HG02678 (cell line): ENCODE results near the gene ZEB1.
"Not testable (repeated sequence)": the region's sequence is repeated elsewhere in the genome, so short reads cannot be mapped to it uniquely, and the experiment has no call there.

Experiments used
- ATAC-seq: cut with Tn5 transposase; IDR thresholded peaks from one replicate; pipeline ENCODE4 v1.9.1; 2021; ENCODE audit warnings: mild to moderate bottlenecking, moderate library complexity; ENCODE audit not compliant: unreplicated experiment

The ZEB1 gene

GRCh38 chr10:31362023-31362641 is 43.1 kb downstream of the ZEB1 start:
- ATAC-seq = no peak

- ATAC-seq = not testable (repeated sequence)
Observed at GRCh38 chr10:31363696-31364095, 44.7 kb downstream of the ZEB1 start.

GRCh38 chr10:31364238-31364637 is 45.2 kb downstream of the ZEB1 start:
- not testable (repeated sequence) for ATAC-seq

GRCh38 chr10:31366703-31367102 is 47.7 kb downstream of the ZEB1 start:
- ATAC-seq = no peak

GRCh38 chr10:31368724-31369123 is 49.7 kb downstream of the ZEB1 start:
- ATAC-seq = no peak

- no peak for ATAC-seq
Observed at GRCh38 chr10:31372439-31372838, 53.4 kb downstream of the ZEB1 start.

GRCh38 chr10:31374146-31374696 is 55.2 kb downstream of the ZEB1 start:
- no peak for ATAC-seq

GRCh38 chr10:31381171-31381570 is 62.2 kb downstream of the ZEB1 start:
- ATAC-seq = no peak

GRCh38 chr10:31381766-31382316 is 62.8 kb downstream of the ZEB1 start:
- ATAC-seq = no peak

GRCh38 chr10:31383810-31384588 is 65.0 kb downstream of the ZEB1 start:
- ATAC-seq = peak; percentile 97

- ATAC-seq = peak; percentile 30
Observed at GRCh38 chr10:31384589-31384949, 65.6 kb downstream of the ZEB1 start.

- no peak for ATAC-seq
Observed at GRCh38 chr10:31390804-31391203, 71.8 kb downstream of the ZEB1 start.

- ATAC-seq = peak; percentile 65
Observed at GRCh38 chr10:31393844-31394243, 74.8 kb downstream of the ZEB1 start.

GRCh38 chr10:31395695-31396094 is 76.7 kb downstream of the ZEB1 start:
- no peak for ATAC-seq

- ATAC-seq = no peak
Observed at GRCh38 chr10:31396376-31396775, 77.4 kb downstream of the ZEB1 start.

- ATAC-seq = no peak
Observed at GRCh38 chr10:31397852-31398251, 78.8 kb downstream of the ZEB1 start.

GRCh38 chr10:31399171-31399570 is 80.2 kb downstream of the ZEB1 start:
- ATAC-seq = no peak

GRCh38 chr10:31399631-31400030 is 80.6 kb downstream of the ZEB1 start:
- no peak for ATAC-seq

GRCh38 chr10:31401287-31401686 is 82.3 kb downstream of the ZEB1 start:
- ATAC-seq = no peak

GRCh38 chr10:31404640-31405039 is 85.6 kb downstream of the ZEB1 start:
- no peak for ATAC-seq

GRCh38 chr10:31405829-31406228 is 86.8 kb downstream of the ZEB1 start:
- not testable (repeated sequence) for ATAC-seq

- ATAC-seq = not testable (repeated sequence)
Observed at GRCh38 chr10:31412397-31412796, 93.4 kb downstream of the ZEB1 start.
